MCF 10A (cell line): Measurements from ENCODE around the gene ALKAL2. TPM values are rescaled to one million over a fixed set of nuclear protein-coding genes. Genes with fewer than 3 reads are reported as not detected.

Experiments
- BruUV-seq: library from RNA; stranded (reverse); fragments of 400-500 nt; replicated peaks from 2 replicates; lab custom pipeline; 2021; lab: Mats Ljungman, UMichigan
- CTCF ChIA-PET: fragments of 300-600 bp; sonication (Branson Sonifier 250); formaldehyde crosslinking; extraction: SDS; loops from one replicate; lab custom pipeline; 2021; ENCODE audit warnings: antibody characterized with exemption, inconsistent platforms; lab: Yijun Ruan, JAX
- POLR2A ChIA-PET: fragments of 300-600, 350-650 bp; sonication (Branson Sonifier 250); formaldehyde crosslinking; extraction: SDS; loops from one replicate; lab custom pipeline; 2020; ENCODE audit warnings: antibody characterized with exemption, inconsistent platforms; lab: Yijun Ruan, JAX
- DNase-seq: peaks from one replicate; pipeline ENCODE4 v3.0.0-alpha.2; 2018; ENCODE audit not compliant: unreplicated experiment
- H3K27ac Mint-ChIP-seq: one replicate; pipeline ENCODE4 v1.8.0; 2022; ENCODE audit warnings: mild to moderate bottlenecking, low read depth, mixed read lengths; ENCODE audit not compliant: unreplicated experiment
- H3K27me3 Mint-ChIP-seq: one replicate; pipeline ENCODE4 v1.8.0; 2022; ENCODE audit warnings: mixed read lengths; ENCODE audit not compliant: insufficient read depth, unreplicated experiment
- H3K36me3 Mint-ChIP-seq: one replicate; pipeline ENCODE4 v1.8.0; 2022; ENCODE audit warnings: mild to moderate bottlenecking, moderate library complexity, mixed read lengths; ENCODE audit not compliant: insufficient read depth, unreplicated experiment
- H3K4me1 Mint-ChIP-seq: one replicate; pipeline ENCODE4 v1.8.0; 2022; ENCODE audit warnings: mixed read lengths; ENCODE audit not compliant: insufficient read depth, unreplicated experiment
- H3K4me3 Mint-ChIP-seq: one replicate; pipeline ENCODE4 v1.8.0; 2022; ENCODE audit warnings: mild to moderate bottlenecking, moderate library complexity, mixed read lengths; ENCODE audit not compliant: unreplicated experiment
- H3K9me3 Mint-ChIP-seq: one replicate; pipeline ENCODE4 v1.8.0; 2022; ENCODE audit warnings: mixed read lengths; ENCODE audit not compliant: unreplicated experiment
- CTCF ChIP-seq: fragments of 200-600 bp; IDR thresholded peaks from one replicate; pipeline ENCODE4 v1.8.0; 2022; ENCODE audit warnings: antibody characterized with exemption, mild to moderate bottlenecking; ENCODE audit not compliant: unreplicated experiment
- intact Hi-C: fragments of 100-400 bp; cut with micrococcal nuclease; formaldehyde crosslinking; loops from 2 replicates; pipeline ENCODE4 v1.14.1; 2022
- total RNA-seq: library from RNA; stranded (reverse); gene quantifications from 2 replicates; pipeline ENCODE4 v1.2.3, GENCODE V29; 2022

Gene ALKAL2
- total RNA-seq, 1 experiment from 2014 or later, result not detected

- no TSS peak for BruUV-seq
- peaks cover 4% of the 10 kb centered on the region for H3K36me3 Mint-ChIP-seq
- no peaks in the 10 kb centered on the region for H3K27me3 Mint-ChIP-seq
- no peak overlapping the region for H3K4me3 Mint-ChIP-seq
- ChIA-PET CTCF (interaction anchor here (0.6 to 1.2 kb wide), 6 partner anchors 11 to 405 kb away, joined by 3 to 4 read pairs (median 3); no protein-coding TSS in a partner anchor), POLR2A (interaction anchor here (1.3 kb wide), 2 partner anchors 11 to 77 kb away, joined by 3 to 4 read pairs; no protein-coding TSS in a partner anchor)
- peaks cover 7% of the 10 kb centered on the region for H3K4me1 Mint-ChIP-seq
- DNase-seq, result no peak
- TF ChIP-seq CTCF, result no peak
- intact Hi-C loops, result loop anchor here (10.0 kb wide), 1 partner anchor 123 kb away; no protein-coding TSS in a partner anchor
- no peak overlapping the region for H3K27ac Mint-ChIP-seq
- no peaks in the 10 kb centered on the region for H3K9me3 Mint-ChIP-seq
Observed at GRCh38 chr2:262117-262516, 25.8 kb downstream of the ALKAL2 start.

- POLR2A ChIA-PET, result interaction anchor here (0.6 to 1.3 kb wide), 2 partner anchors 29 to 76 kb away, joined by 3 to 4 read pairs; no protein-coding TSS in a partner anchor
- DNase-seq, result no peak
- no TSS peak for BruUV-seq
- Mint-ChIP-seq H3K4me3 (no peak overlapping the region), H3K4me1 (no peaks in the 10 kb centered on the region), H3K27ac (no peak overlapping the region), H3K27me3 (no peaks in the 10 kb centered on the region), H3K36me3 (peaks cover 4% of the 10 kb centered on the region), H3K9me3 (no peaks in the 10 kb centered on the region)
- intact Hi-C loops, result loop anchor here (10.0 kb wide), 1 partner anchor 124 kb away; no protein-coding TSS in a partner anchor
- CTCF ChIA-PET, result interaction anchor here (0.7 to 2.6 kb wide), 3 partner anchors 10 to 15 kb away, joined by 3 to 12 read pairs (median 3); no protein-coding TSS in a partner anchor
- TF ChIP-seq CTCF, result no peak
Observed at GRCh38 chr2:260507-261161, 27.3 kb downstream of the ALKAL2 start.

GRCh38 chr2:259789-260331 is 28.0 kb downstream of the ALKAL2 start:
- no peak overlapping the region for H3K27ac Mint-ChIP-seq
- no peaks in the 10 kb centered on the region for H3K9me3 Mint-ChIP-seq
- no peaks in the 10 kb centered on the region for H3K27me3 Mint-ChIP-seq
- BruUV-seq, result no TSS peak
- peaks cover 4% of the 10 kb centered on the region for H3K36me3 Mint-ChIP-seq
- DNase-seq, result no peak
- TF ChIP-seq CTCF, result no peak
- no peaks in the 10 kb centered on the region for H3K4me1 Mint-ChIP-seq
- H3K4me3 Mint-ChIP-seq, result no peak overlapping the region
- intact Hi-C loops, result loop anchor here (10.0 kb wide), 1 partner anchor 125 kb away; no protein-coding TSS in a partner anchor
- CTCF ChIA-PET, result interaction anchor here (2.6 kb wide), 1 partner anchor 13 kb away, joined by 12 read pairs; no protein-coding TSS in a partner anchor
- POLR2A ChIA-PET, result no interaction called here

- H3K4me1 Mint-ChIP-seq, result no peaks in the 10 kb centered on the region
- BruUV-seq, result no TSS peak
- no peak for DNase-seq
- CTCF ChIA-PET, result interaction anchor here (0.6 to 2.6 kb wide), 3 partner anchors 12 to 106 kb away, joined by 3 to 12 read pairs (median 3); no protein-coding TSS in a partner anchor
- intact Hi-C loops, result no loop called here
- H3K4me3 Mint-ChIP-seq, result no peak overlapping the region
- H3K36me3 Mint-ChIP-seq, result peaks cover 4% of the 10 kb centered on the region
- POLR2A ChIA-PET, result interaction anchor here (0.7 to 1.2 kb wide), 3 partner anchors 9 to 178 kb away, joined by 3 read pairs; no protein-coding TSS in a partner anchor
- no peaks in the 10 kb centered on the region for H3K9me3 Mint-ChIP-seq
- H3K27me3 Mint-ChIP-seq, result no peaks in the 10 kb centered on the region
- no peak overlapping the region for H3K27ac Mint-ChIP-seq
- TF ChIP-seq CTCF, result no peak
Observed at GRCh38 chr2:258933-259332, 29.0 kb downstream of the ALKAL2 start.
